B cell (primary cell): ENCODE data around the gene CCR6.

Experiments
- CTCF ChIP-seq: fragments of 200-600 bp; IDR thresholded peaks from one replicate; pipeline ENCODE4 v1.8.0; 2022; ENCODE audit warnings: antibody characterized with exemption, mild to moderate bottlenecking
- EZH2 ChIP-seq: IDR thresholded peaks from 2 replicates; pipeline ENCODE4 v1.6.1; 2012; ENCODE audit warnings: borderline replicate concordance, low read depth, mild to moderate bottlenecking, moderate library complexity, low read length; ENCODE audit not compliant: insufficient read depth, poor library complexity, severe bottlenecking

- no peak for TF ChIP-seq EZH2
- no peak for TF ChIP-seq CTCF
Observed at GRCh38 chr6:167120583-167120903, 2.4 kb upstream of the CCR6 start.
